SH-SY5Y (cell line): Measurements from ENCODE around the gene TSR3.

Experiments
- GATA2 ChIP-seq: IDR thresholded peaks from 2 replicates; pipeline ENCODE4 v1.6.1; 2011; ENCODE audit warnings: mild to moderate bottlenecking, low read depth, low read length
- GATA3 ChIP-seq: IDR thresholded peaks from 2 replicates; pipeline ENCODE4 v1.6.1; 2011; ENCODE audit warnings: low read depth, mild to moderate bottlenecking, low read length, moderate library complexity

GRCh38 chr16:1385232-1385631 lies 33.6 kb upstream of the TSR3 start:
- TF ChIP-seq GATA2 (no peak), GATA3 (no peak)
